ENCODE results near the gene RAPGEF6.

GRCh38 chr5:131634666-131634995, 398 bp downstream of the RAPGEF6 start:
- TF ChIP-seq CTCF (IDR thresholded peaks at IDR 0.05) (no peak), EP300 (IDR thresholded peaks at IDR 0.05) (no peak)
